ENCODE results near the gene DNAJC18. TPM values are rescaled to one million over a fixed set of nuclear protein-coding genes. Genes with fewer than 3 reads are reported as not detected.
"Not testable (repeated sequence)": the region's sequence is repeated elsewhere in the genome, so short reads cannot be mapped to it uniquely, and the experiment has no call there.

The DNAJC18 gene
- total RNA-seq, 1 donor from 2014 or later, result 69.6 TPM

- H3K4me3 Mint-ChIP-seq (ENCODE audit: unreplicated experiment), result peak overlapping the region; percentile 77
- H3K27ac Mint-ChIP-seq (ENCODE audit: unreplicated experiment), result peak overlapping the region; percentile 94
- no peak for DNase-seq (ENCODE audit: low spot score)
- peaks cover 6% of the 10 kb centered on the region for H3K36me3 Mint-ChIP-seq (ENCODE audit: low read depth, unreplicated experiment)
- peaks cover 28% of the 10 kb centered on the region for H3K4me1 Mint-ChIP-seq (ENCODE audit: unreplicated experiment)
- H3K27me3 Mint-ChIP-seq (ENCODE audit: unreplicated experiment), result peaks cover 9% of the 10 kb centered on the region
- TF ChIP-seq CTCF (IDR thresholded peaks at IDR 0.05; ENCODE audit: unreplicated experiment), result no peak
- H3K9me3 Mint-ChIP-seq (ENCODE audit: unreplicated experiment), result no peaks in the 10 kb centered on the region
Observed at GRCh38 chr5:139481580-139482049, 42.3 kb upstream of the DNAJC18 start.

- no peak for TF ChIP-seq CTCF (IDR thresholded peaks at IDR 0.05; ENCODE audit: unreplicated experiment)
- H3K27ac Mint-ChIP-seq (ENCODE audit: unreplicated experiment), result no peak overlapping the region
- H3K36me3 Mint-ChIP-seq (ENCODE audit: low read depth, unreplicated experiment), result peaks cover 6% of the 10 kb centered on the region
- peaks cover 9% of the 10 kb centered on the region for H3K27me3 Mint-ChIP-seq (ENCODE audit: unreplicated experiment)
- H3K4me1 Mint-ChIP-seq (ENCODE audit: unreplicated experiment), result peaks cover 26% of the 10 kb centered on the region
- DNase-seq (ENCODE audit: low spot score), result no peak
- peak overlapping the region; percentile 80 for H3K4me3 Mint-ChIP-seq (ENCODE audit: unreplicated experiment)
- no peaks in the 10 kb centered on the region for H3K9me3 Mint-ChIP-seq (ENCODE audit: unreplicated experiment)
Observed at GRCh38 chr5:139481122-139481533, 41.8 kb upstream of the DNAJC18 start.

- H3K9me3 Mint-ChIP-seq (ENCODE audit: unreplicated experiment); H3K36me3 Mint-ChIP-seq (ENCODE audit: low read depth, unreplicated experiment); H3K4me3 Mint-ChIP-seq (ENCODE audit: unreplicated experiment); DNase-seq (ENCODE audit: low spot score); H3K27ac Mint-ChIP-seq (ENCODE audit: unreplicated experiment): not testable (repeated sequence)
- H3K4me1 Mint-ChIP-seq (ENCODE audit: unreplicated experiment), result peaks cover 30% of the 10 kb centered on the region
- H3K27me3 Mint-ChIP-seq (ENCODE audit: unreplicated experiment), result peaks cover 11% of the 10 kb centered on the region
Observed at GRCh38 chr5:139479729-139480128, 40.4 kb upstream of the DNAJC18 start.

- H3K27me3 Mint-ChIP-seq (ENCODE audit: unreplicated experiment), result peaks cover 11% of the 10 kb centered on the region
- not testable (repeated sequence) for DNase-seq (ENCODE audit: low spot score); H3K4me3 Mint-ChIP-seq (ENCODE audit: unreplicated experiment); H3K36me3 Mint-ChIP-seq (ENCODE audit: low read depth, unreplicated experiment); H3K9me3 Mint-ChIP-seq (ENCODE audit: unreplicated experiment); H3K27ac Mint-ChIP-seq (ENCODE audit: unreplicated experiment)
- H3K4me1 Mint-ChIP-seq (ENCODE audit: unreplicated experiment), result peaks cover 33% of the 10 kb centered on the region
Observed at GRCh38 chr5:139478657-139479423, 39.5 kb upstream of the DNAJC18 start.

GRCh38 chr5:139475865-139476617 lies 36.7 kb upstream of the DNAJC18 start:
- peaks cover 40% of the 10 kb centered on the region for H3K4me1 Mint-ChIP-seq (ENCODE audit: unreplicated experiment)
- no peak for DNase-seq (ENCODE audit: low spot score)
- peaks cover 15% of the 10 kb centered on the region for H3K27me3 Mint-ChIP-seq (ENCODE audit: unreplicated experiment)
- TF ChIP-seq CTCF (IDR thresholded peaks at IDR 0.05; ENCODE audit: unreplicated experiment), result no peak
- no peak overlapping the region for H3K27ac Mint-ChIP-seq (ENCODE audit: unreplicated experiment)
- peaks cover 10% of the 10 kb centered on the region for H3K36me3 Mint-ChIP-seq (ENCODE audit: low read depth, unreplicated experiment)
- no peak overlapping the region for H3K4me3 Mint-ChIP-seq (ENCODE audit: unreplicated experiment)
- H3K9me3 Mint-ChIP-seq (ENCODE audit: unreplicated experiment), result no peaks in the 10 kb centered on the region

All from endothelial cell (in vitro differentiated cells).